CD14-positive monocyte (primary cell): ENCODE data around the gene RAC2. TPM values are rescaled to one million over a fixed set of nuclear protein-coding genes. Genes with fewer than 3 reads are reported as not detected.

Experiments
- DNase-seq, 3 donors: peaks; one replicate each; pipeline ENCODE4 v3.0.0-alpha.2; 2011 to 2022
- H2AFZ ChIP-seq: 2 replicates; pipeline ENCODE4 v1.6.0; 2012; ENCODE audit warnings: mild to moderate bottlenecking, low read depth, low read length, inconsistent platforms; ENCODE audit not compliant: insufficient read depth, poor library complexity, severe bottlenecking
- H3K27ac ChIP-seq, 2 donors: 1 replicate in 1 of 2; 2 replicates in 1 of 2; pipeline ENCODE4 v1.5.1; 2012 to 2013; ENCODE audit warnings: low read length in 2 of 2, control low read depth in 1 of 2, inconsistent platforms in 1 of 2, low read depth in 1 of 2, mild to moderate bottlenecking in 1 of 2
- H3K27me3 ChIP-seq, 2 donors: one replicate each; pipeline versions ENCODE4 v1.6.0 to v1.6.1; 2011 to 2013; ENCODE audit warnings: low read length in 2 of 2; ENCODE audit not compliant: control insufficient read depth in 2 of 2, insufficient read depth in 2 of 2
- H3K36me3 ChIP-seq, 2 donors: replicated peaks in 1 of 2; 1 replicate in 1 of 2; 2 replicates in 1 of 2; pipeline versions ENCODE4 v1.5.1 to v1.6.1; 2012 to 2013; ENCODE audit warnings: low read length in 2 of 2, control low read depth in 1 of 2, inconsistent platforms in 1 of 2, mild to moderate bottlenecking in 1 of 2; ENCODE audit not compliant: insufficient read depth in 2 of 2, control insufficient read depth in 1 of 2
- H3K4me1 ChIP-seq, 2 donors: 1 replicate in 1 of 2; 2 replicates in 1 of 2; pipeline versions ENCODE4 v1.5.1 to v1.6.1; 2012 to 2013; ENCODE audit warnings: low read length in 2 of 2, control low read depth in 1 of 2, inconsistent platforms in 1 of 2, mild to moderate bottlenecking in 1 of 2, moderate library complexity in 1 of 2; ENCODE audit not compliant: insufficient read depth in 2 of 2, control insufficient read depth in 1 of 2
- H3K4me2 ChIP-seq: replicated peaks from 2 replicates; pipeline ENCODE3; 2012; ENCODE audit warnings: low read length, moderate library complexity, mild to moderate bottlenecking; ENCODE audit not compliant: poor library complexity, severe bottlenecking; ENCODE audit errors: extremely low read depth
- H3K4me3 ChIP-seq, 3 experiments: fragments of 200-600 bp in 1 of 3; sonication (generic) in 1 of 3; replicated peaks in 1 of 3; 1 replicate in 2 of 3; 2 replicates in 1 of 3; pipeline ENCODE4 v1.5.1; 2011 to 2013; ENCODE audit warnings: low read length in 3 of 3, mild to moderate bottlenecking in 3 of 3, control low read depth in 2 of 3, low read depth in 2 of 3, inconsistent platforms in 1 of 3, moderate library complexity in 1 of 3
- H3K79me2 ChIP-seq: 2 replicates; pipeline ENCODE4 v1.6.0; 2012; ENCODE audit warnings: mild to moderate bottlenecking, control low read depth, inconsistent platforms, low read length, moderate library complexity; ENCODE audit not compliant: insufficient read depth
- H3K9ac ChIP-seq: 2 replicates; pipeline ENCODE4 v1.6.0; 2017; ENCODE audit warnings: low read length, mild to moderate bottlenecking; ENCODE audit not compliant: insufficient read depth, poor library complexity, severe bottlenecking
- H3K9me3 ChIP-seq, 2 donors: replicated peaks in 1 of 2; 1 replicate in 1 of 2; 2 replicates in 1 of 2; pipeline versions ENCODE4 v1.5.1 to v1.6.1; 2012 to 2013; ENCODE audit warnings: low read length in 2 of 2, control low read depth in 1 of 2; ENCODE audit not compliant: control insufficient read depth in 1 of 2, insufficient read depth in 1 of 2
- H4K20me1 ChIP-seq: 2 replicates; pipeline ENCODE4 v1.6.0; 2012; ENCODE audit warnings: mild to moderate bottlenecking, low read length, control low read depth, moderate library complexity; ENCODE audit not compliant: insufficient read depth
- H3K27ac Mint-ChIP-seq, 7 donors: one replicate each; pipeline ENCODE4 v1.8.0; 2020; ENCODE audit warnings: mild to moderate bottlenecking in 7 of 7, mixed read lengths in 7 of 7, moderate library complexity in 6 of 7, inconsistent platforms in 2 of 7
- H3K27me3 Mint-ChIP-seq, 3 donors: one replicate each; pipeline ENCODE4 v1.8.0; 2021 to 2022; ENCODE audit warnings: low read depth in 3 of 3, mild to moderate bottlenecking in 3 of 3, mixed read lengths in 3 of 3, moderate library complexity in 3 of 3, inconsistent platforms in 1 of 3
- H3K36me3 Mint-ChIP-seq, 2 donors: one replicate each; pipeline ENCODE4 v1.8.0; 2020; ENCODE audit warnings: mixed read lengths in 2 of 2, inconsistent platforms in 1 of 2, mild to moderate bottlenecking in 1 of 2
- H3K4me1 Mint-ChIP-seq: one replicate; pipeline ENCODE4 v1.8.0; 2020; ENCODE audit warnings: mild to moderate bottlenecking, mixed read lengths
- H3K4me3 Mint-ChIP-seq, 2 donors: one replicate each; pipeline ENCODE4 v1.8.0; 2020; ENCODE audit warnings: mild to moderate bottlenecking in 2 of 2, mixed read lengths in 2 of 2, moderate library complexity in 1 of 2
- H3K9me3 Mint-ChIP-seq, 7 donors: one replicate each; pipeline ENCODE4 v1.8.0; 2020 to 2022; ENCODE audit warnings: mixed read lengths in 7 of 7, mild to moderate bottlenecking in 6 of 7, moderate library complexity in 6 of 7, inconsistent platforms in 2 of 7
- CTCF ChIP-seq: fragments of 200-600 bp; IDR thresholded peaks from one replicate; pipeline ENCODE4 v1.8.0; 2022; ENCODE audit warnings: antibody characterized with exemption, mild to moderate bottlenecking
- WGBS: methylation state at CpG from one replicate; pipeline ENCODE4 v1.1.5; 2013; ENCODE audit warnings: missing lambda C conversion rate; ENCODE audit not compliant: insufficient coverage; 5-methylcytosine and 5-hydroxymethylcytosine counted together
- intact Hi-C, 2 donors: fragments of 100-400 bp; cut with micrococcal nuclease; formaldehyde crosslinking; loops; one replicate each; pipeline versions ENCODE4 v1.15.0 to v1.15.1; 2023
- polyA plus RNA-seq, 3 donors: library from polyadenylated mRNA; depleted of rRNA in 1 of 3; unstranded in 2 of 3; stranded (reverse) in 1 of 3; fragments of 300-500 nt in 2 of 3; fragments of >200 nt in 1 of 3; fragmentation: Illumina TruSeq in 2 of 3; gene quantifications; 1 replicate in 2 of 3; 2 replicates in 1 of 3; pipeline ENCODE4 v1.2.3, GENCODE V29; 2012 to 2021

The RAC2 gene
- polyA plus RNA-seq, 3 donors = 360 to 529 (median 526) TPM

- intact Hi-C loops = no loop called here
- H3K4me3 ChIP-seq = no peak overlapping the region
- H2AFZ ChIP-seq = no peak overlapping the region
- 94% methylated on average over 28 of the region's 31 CpGs for WGBS
- peaks cover 41% of the 10 kb centered on the region for H3K4me1 Mint-ChIP-seq
- H3K36me3 Mint-ChIP-seq = peaks cover 0 to 4% of the 10 kb centered on the region in 2 donors
- no peaks in the 10 kb centered on the region for H3K79me2 ChIP-seq
- H3K27ac ChIP-seq = no peak overlapping the region
- no peaks in the 10 kb centered on the region for H3K36me3 ChIP-seq
- H3K9me3 ChIP-seq = no peaks in the 10 kb centered on the region
- H3K27me3 Mint-ChIP-seq = peaks cover 1 to 12% (median 11%) of the 10 kb centered on the region in 3 donors
- no peak for DNase-seq
- peak overlapping the region in 1 of 2 donors; percentile 11 for H3K4me3 Mint-ChIP-seq
- no peak for TF ChIP-seq CTCF
- H3K27ac Mint-ChIP-seq = peak overlapping the region in 1 of 7 donors; percentile 40
- no peak overlapping the region for H3K4me2 ChIP-seq
- peaks cover 0 to 5% (median 0%) of the 10 kb centered on the region in 7 donors for H3K9me3 Mint-ChIP-seq
- H4K20me1 ChIP-seq = no peaks in the 10 kb centered on the region
- H3K27me3 ChIP-seq = no peaks in the 10 kb centered on the region
- H3K9ac ChIP-seq = no peak overlapping the region
- H3K4me1 ChIP-seq = peaks cover 38 to 40% of the 10 kb centered on the region in 2 donors
These were observed 64.2 kb downstream of the RAC2 start for GRCh38 chr22:37179622-37180420.

- H3K4me1 Mint-ChIP-seq = peaks cover 43% of the 10 kb centered on the region
- peaks cover 38 to 40% of the 10 kb centered on the region in 2 donors for H3K4me1 ChIP-seq
- H3K9ac ChIP-seq = no peak overlapping the region
These were observed 65.0 kb downstream of the RAC2 start for GRCh38 chr22:37179126-37179470.

More at GRCh38 chr22:37179126-37179470, 65.0 kb downstream of the RAC2 start:
- Mint-ChIP-seq H3K36me3 (peaks cover 0 to 4% of the 10 kb centered on the region in 2 donors), H3K4me3 (no peak overlapping the region), H3K27me3 (peaks cover 0 to 10% (median 10%) of the 10 kb centered on the region in 3 donors), H3K27ac (peak overlapping the region in 2 of 7 donors; percentile 41 to 65), H3K9me3 (peaks cover 0 to 5% (median 0%) of the 10 kb centered on the region in 7 donors)
- Histone ChIP-seq H3K4me3 (no peak overlapping the region), H3K4me2 (no peak overlapping the region), H4K20me1 (no peaks in the 10 kb centered on the region), H3K9me3 (no peaks in the 10 kb centered on the region), H3K79me2 (no peaks in the 10 kb centered on the region), H3K27ac (no peak overlapping the region), H3K36me3 (no peaks in the 10 kb centered on the region), H2AFZ (no peak overlapping the region), H3K27me3 (no peaks in the 10 kb centered on the region)
- DNase-seq = no peak
- intact Hi-C loops = no loop called here
- no peak for TF ChIP-seq CTCF
- 100% methylated on average over 3 of the region's 10 CpGs for WGBS
